IMR-90 (cell line): ENCODE measurements around the gene PRKAG2. TPM values are rescaled to one million over a fixed set of nuclear protein-coding genes. Genes with fewer than 3 reads are reported as not detected.

Source experiments
- ATAC-seq: fragments of 200-7000 bp; cut with Tn5 transposase; 2 replicates; pipeline ENCODE4 v1.9.1; 2020; ENCODE audit warnings: low read depth, mild to moderate bottlenecking, moderate library complexity
- BruUV-seq: library from RNA; stranded (reverse); fragments of 400-500 nt; replicated peaks from 2 replicates; lab custom pipeline; 2021; lab: Mats Ljungman, UMichigan
- CTCF ChIA-PET: fragments of 300-600 bp; formaldehyde crosslinking; extraction: SDS; loops from one replicate; lab custom pipeline; 2021; ENCODE audit warnings: antibody characterized with exemption; lab: Yijun Ruan, JAX
- POLR2A ChIA-PET: fragments of 300-600 bp; sonication (Branson Sonifier 250); formaldehyde crosslinking; loops from one replicate; lab custom pipeline; 2022; ENCODE audit warnings: antibody characterized with exemption; ENCODE audit not compliant: unreplicated experiment; lab: Charles Lee
- DNase-seq: peaks from one replicate; pipeline ENCODE4 v3.0.0; 2013
- H2AFZ ChIP-seq: replicated peaks from 2 replicates; pipeline ENCODE3; 2013; ENCODE audit warnings: low read length, mild to moderate bottlenecking; ENCODE audit not compliant: poor library complexity
- H2AK5ac ChIP-seq: 2 replicates; pipeline ENCODE4 v1.6.1; 2013; ENCODE audit warnings: low read depth, low read length, inconsistent platforms
- H2AK9ac ChIP-seq: replicated peaks from 2 replicates; pipeline ENCODE3; 2013; ENCODE audit warnings: mild to moderate bottlenecking, low read depth, low read length, moderate library complexity; ENCODE audit not compliant: poor library complexity
- H2BK120ac ChIP-seq: 2 replicates; pipeline ENCODE4 v1.6.1; 2013; ENCODE audit warnings: low read depth, low read length, inconsistent platforms
- H2BK15ac ChIP-seq: 3 replicates; pipeline ENCODE4 v1.6.1; 2013; ENCODE audit warnings: low read depth, low read length, inconsistent platforms
- H2BK20ac ChIP-seq: 2 replicates; pipeline ENCODE4 v1.6.1; 2013; ENCODE audit warnings: low read depth, mild to moderate bottlenecking, inconsistent platforms, low read length, moderate library complexity
- H2BK5ac ChIP-seq: 2 replicates; pipeline ENCODE4 v1.6.1; 2013; ENCODE audit warnings: mild to moderate bottlenecking, low read depth, low read length, inconsistent platforms; ENCODE audit not compliant: poor library complexity, severe bottlenecking
- H3K14ac ChIP-seq: replicated peaks from 2 replicates; pipeline ENCODE4 v1.6.1; 2013; ENCODE audit warnings: low read depth, low read length, inconsistent platforms
- H3K18ac ChIP-seq: 2 replicates; pipeline ENCODE4 v1.6.1; 2013; ENCODE audit warnings: low read depth, low read length, control low read depth
- H3K23ac ChIP-seq: 2 replicates; pipeline ENCODE4 v1.6.1; 2013; ENCODE audit warnings: low read depth, low read length, inconsistent platforms
- H3K27ac ChIP-seq: 2 replicates; pipeline ENCODE4 v1.5.1; 2013; ENCODE audit warnings: mild to moderate bottlenecking, control low read depth, low read length; ENCODE audit not compliant: insufficient read depth
- H3K27me3 ChIP-seq: 2 replicates; pipeline ENCODE4 v1.6.1; 2013; ENCODE audit warnings: low read length; ENCODE audit not compliant: control insufficient read depth, insufficient read depth
- H3K36me3 ChIP-seq: 2 replicates; pipeline ENCODE4 v1.6.1; 2013; ENCODE audit warnings: low read length, mixed read lengths; ENCODE audit not compliant: control insufficient read depth, insufficient read depth
- H3K4ac ChIP-seq: 2 replicates; pipeline ENCODE4 v1.6.1; 2013; ENCODE audit warnings: low read depth, low read length, inconsistent platforms
- H3K4me1 ChIP-seq: 2 replicates; pipeline ENCODE4 v1.6.1; 2013; ENCODE audit warnings: low read length, mixed read lengths; ENCODE audit not compliant: control insufficient read depth, insufficient read depth
- H3K4me2 ChIP-seq: 2 replicates; pipeline ENCODE4 v1.6.1; 2013; ENCODE audit warnings: low read depth, mild to moderate bottlenecking, control low read depth, low read length, moderate library complexity
- H3K4me3 ChIP-seq: 2 replicates; pipeline ENCODE4 v1.5.1; 2013; ENCODE audit warnings: low read depth, mild to moderate bottlenecking, control low read depth, low read length, moderate library complexity; ENCODE audit not compliant: insufficient read depth
- H3K56ac ChIP-seq: 2 replicates; pipeline ENCODE4 v1.6.1; 2013; ENCODE audit warnings: low read length, inconsistent platforms; ENCODE audit not compliant: insufficient read depth; ENCODE audit errors: extremely low read depth
- H3K79me1 ChIP-seq, 2 experiments: 2 replicates each; pipeline ENCODE4 v1.6.1; 2013; ENCODE audit warnings: low read length in 2 of 2, inconsistent platforms in 1 of 2, low read depth in 1 of 2
- H3K9ac ChIP-seq: 2 replicates; pipeline ENCODE4 v1.6.1; 2013; ENCODE audit warnings: low read depth, low read length, control low read depth
- H3K9me1 ChIP-seq: 2 replicates; pipeline ENCODE4 v1.6.1; 2013; ENCODE audit warnings: low read length, inconsistent platforms; ENCODE audit not compliant: insufficient read depth
- H3K9me3 ChIP-seq: 2 replicates; pipeline ENCODE4 v1.6.1; 2013; ENCODE audit warnings: low read length; ENCODE audit not compliant: control insufficient read depth, insufficient read depth
- H4K20me1 ChIP-seq: 2 replicates; pipeline ENCODE4 v1.6.1; 2013; ENCODE audit warnings: low read length, inconsistent platforms; ENCODE audit not compliant: insufficient read depth
- H4K5ac ChIP-seq: 2 replicates; pipeline ENCODE4 v1.6.1; 2013; ENCODE audit warnings: mild to moderate bottlenecking, low read depth, low read length, control low read depth
- H4K8ac ChIP-seq, 2 experiments: 2 replicates each; pipeline ENCODE4 v1.6.1; 2013; ENCODE audit warnings: low read depth in 2 of 2, low read length in 2 of 2, control low read depth in 1 of 2, inconsistent platforms in 1 of 2
- H4K91ac ChIP-seq: 2 replicates; pipeline ENCODE4 v1.6.1; 2013; ENCODE audit warnings: low read depth, low read length, inconsistent platforms; ENCODE audit not compliant: insufficient read depth
- BHLHE40 ChIP-seq: fragments of 150-350 bp; IDR thresholded peaks from 2 replicates; pipeline ENCODE4 v1.6.1; 2016; ENCODE audit warnings: mild to moderate bottlenecking, low read depth, low read length
- CEBPB ChIP-seq: IDR thresholded peaks from 2 replicates; pipeline ENCODE4 v1.6.1; 2012; ENCODE audit warnings: low read depth, low read length, improper control_type of control experiment
- CHD1 ChIP-seq: IDR thresholded peaks from 2 replicates; pipeline ENCODE4 v1.6.1; 2012; ENCODE audit warnings: low read depth, low read length, improper control_type of control experiment
- FOS ChIP-seq: fragments of 150-350 bp; IDR thresholded peaks from 2 replicates; pipeline ENCODE4 v1.6.1; 2016; ENCODE audit warnings: low read depth, low read length
- MAFK ChIP-seq: IDR thresholded peaks from 2 replicates; pipeline ENCODE4 v1.6.1; 2012; ENCODE audit warnings: low read depth, low read length, improper control_type of control experiment
- MAZ ChIP-seq: IDR thresholded peaks from 2 replicates; pipeline ENCODE4 v1.6.1; 2012; ENCODE audit warnings: low read depth, mild to moderate bottlenecking, low read length, improper control_type of control experiment, moderate library complexity, borderline replicate concordance
- MXI1 ChIP-seq: IDR thresholded peaks from 2 replicates; pipeline ENCODE4 v1.6.1; 2012; ENCODE audit warnings: low read depth, mild to moderate bottlenecking, low read length, moderate library complexity, borderline replicate concordance
- NFE2L2 ChIP-seq: fragments of 150-350 bp; IDR thresholded peaks from 2 replicates; pipeline ENCODE4 v1.6.1; 2016; ENCODE audit warnings: low read depth, mild to moderate bottlenecking, low read length
- POLR2A ChIP-seq: IDR thresholded peaks from 2 replicates; pipeline ENCODE4 v1.6.1; 2012; ENCODE audit warnings: mild to moderate bottlenecking, low read depth, low read length
- RAD21 ChIP-seq: IDR thresholded peaks from 2 replicates; pipeline ENCODE4 v1.6.1; 2012; ENCODE audit warnings: low read length, improper control_type of control experiment
- RCOR1 ChIP-seq: IDR thresholded peaks from 2 replicates; pipeline ENCODE4 v1.6.1; 2012; ENCODE audit warnings: mild to moderate bottlenecking, low read length, improper control_type of control experiment; ENCODE audit not compliant: insufficient replicate concordance
- RFX5 ChIP-seq: IDR thresholded peaks from 2 replicates; pipeline ENCODE4 v1.8.0; 2012; ENCODE audit warnings: low read depth, mild to moderate bottlenecking, low read length, moderate library complexity
- SMC3 ChIP-seq: fragments of 150-350 bp; IDR thresholded peaks from 2 replicates; pipeline ENCODE4 v1.6.1; 2016; ENCODE audit warnings: low read depth, mild to moderate bottlenecking, antibody characterized with exemption, low read length, moderate library complexity
- WGBS, 2 experiments: methylation state at CpG; one replicate each; pipeline versions ENCODE4 v1.1.5 to v1.1.7; 2013; ENCODE audit warnings: missing lambda C conversion rate in 2 of 2; ENCODE audit not compliant: insufficient read length in 1 of 2; ENCODE audit errors: extremely low coverage in 2 of 2; 5-methylcytosine and 5-hydroxymethylcytosine counted together
- dilution Hi-C: fragments of 300-500 bp; cut with HindIII; formaldehyde crosslinking; loops from one replicate; pipeline ENCODE4 v1.14.3; 2018; ENCODE audit warnings: low sequenced_read_pairs; ENCODE audit not compliant: unreplicated experiment
- in situ Hi-C: fragments of 300-500 bp; cut with MboI; formaldehyde crosslinking; loops from 3 replicates; pipeline ENCODE4 v1.14.3; 2019; ENCODE audit warnings: low sequenced_read_pairs, inconsistent platforms, mixed read lengths
- intact Hi-C: fragments of 100-400 bp; cut with micrococcal nuclease; formaldehyde crosslinking; loops from 2 replicates; pipeline ENCODE4 v1.10.0; 2022
- polyA plus RNA-seq, 3 experiments: library from polyadenylated mRNA; depleted of rRNA; stranded (reverse); fragments of >200 nt; gene quantifications; 2 replicates each; pipeline ENCODE4 v1.2.3, GENCODE V29; 2012; ENCODE audit warnings: low replicate concordance in 1 of 3
- total RNA-seq: library from RNA; depleted of rRNA; stranded (reverse); fragments of >200 nt; gene quantifications from 2 replicates; pipeline ENCODE4 v1.2.3, GENCODE V29; 2012
- TF ChIP-seq, protein P1 (sequence below): fragments of 150-350 bp; IDR thresholded peaks from 2 replicates; pipeline ENCODE4 v1.6.1; 2016; ENCODE audit warnings: low read depth, mild to moderate bottlenecking, low read length, moderate library complexity, borderline replicate concordance
- TF ChIP-seq, protein P2 (sequence below): conservative IDR thresholded peaks from 2 replicates; pipeline ENCODE4 v1.5.1; 2012; ENCODE audit warnings: mild to moderate bottlenecking, low read depth, low read length, improper control_type of control experiment
- TF ChIP-seq, protein P3 (sequence below): fragments of 150-350 bp; IDR thresholded peaks from 2 replicates; pipeline ENCODE4 v1.6.1; 2017; ENCODE audit warnings: mild to moderate bottlenecking, antibody characterized with exemption, low read length, low read depth

PRKAG2 gene
- total and polyA plus RNA-seq, 2 of the 4 experiments (the other 2 are of a cell fraction) = 15.4 to 21.6 TPM

DNA sequence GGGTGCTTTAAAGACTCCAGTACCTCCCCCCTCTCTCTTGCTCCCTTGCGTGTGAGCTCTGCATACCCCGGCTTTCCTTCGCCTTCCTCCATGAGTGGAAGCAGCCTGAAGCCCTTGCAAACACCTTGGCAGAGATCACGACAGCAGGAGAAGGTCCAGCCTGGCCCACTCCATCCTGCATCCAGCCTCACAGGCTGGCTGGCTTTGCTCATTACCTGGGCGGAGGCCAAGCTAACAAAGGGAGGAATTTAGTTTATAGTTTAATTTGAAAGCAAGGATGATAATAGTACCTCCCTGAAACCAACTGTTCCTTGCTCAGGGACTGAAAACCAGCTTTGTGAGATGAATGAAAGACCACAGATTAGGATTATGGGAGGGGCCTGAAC lies 99.4 kb downstream of the PRKAG2 start:
- intact Hi-C loops = no loop called here
- dilution Hi-C loops = no loop called here
- Histone ChIP-seq H2AK9ac (no peak overlapping the region), H2BK5ac (no peak overlapping the region), H2BK120ac (no peak overlapping the region), H3K23ac (no peak overlapping the region), H3K9me3 (peaks cover 10% of the 10 kb centered on the region), H3K4ac (no peak overlapping the region), H3K56ac (no peak overlapping the region), H4K91ac (no peak overlapping the region), H3K79me1 (no peaks in the 10 kb centered on the region), H3K18ac (no peak overlapping the region), H3K9me1 (0 out of 2 replicates have a peak, but pooled peaks cover 3% of the 10 kb centered on the region), H4K8ac (no peak overlapping the region), H3K4me1 (no peaks in the 10 kb centered on the region), H3K4me3 (no peak overlapping the region), H3K14ac (no peak overlapping the region), H3K4me2 (no peak overlapping the region), H3K27me3 (peaks cover 66% of the 10 kb centered on the region), H2BK20ac (no peak overlapping the region), H3K36me3 (no peaks in the 10 kb centered on the region), H4K5ac (no peak overlapping the region), H3K9ac (no peak overlapping the region), H2AK5ac (no peak overlapping the region), H4K20me1 (no peaks in the 10 kb centered on the region), H2AFZ (no peak overlapping the region), H2BK15ac (no peak overlapping the region), H3K27ac (no peak overlapping the region)
- TF ChIP-seq RFX5 = no peak
- TF ChIP-seq, protein P1, sequence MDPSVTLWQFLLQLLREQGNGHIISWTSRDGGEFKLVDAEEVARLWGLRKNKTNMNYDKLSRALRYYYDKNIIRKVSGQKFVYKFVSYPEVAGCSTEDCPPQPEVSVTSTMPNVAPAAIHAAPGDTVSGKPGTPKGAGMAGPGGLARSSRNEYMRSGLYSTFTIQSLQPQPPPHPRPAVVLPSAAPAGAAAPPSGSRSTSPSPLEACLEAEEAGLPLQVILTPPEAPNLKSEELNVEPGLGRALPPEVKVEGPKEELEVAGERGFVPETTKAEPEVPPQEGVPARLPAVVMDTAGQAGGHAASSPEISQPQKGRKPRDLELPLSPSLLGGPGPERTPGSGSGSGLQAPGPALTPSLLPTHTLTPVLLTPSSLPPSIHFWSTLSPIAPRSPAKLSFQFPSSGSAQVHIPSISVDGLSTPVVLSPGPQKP = no peak
- no peak for TF ChIP-seq FOS
- TF ChIP-seq RCOR1 = no peak
- TF ChIP-seq MXI1 = no peak
- TF ChIP-seq, protein P2, sequence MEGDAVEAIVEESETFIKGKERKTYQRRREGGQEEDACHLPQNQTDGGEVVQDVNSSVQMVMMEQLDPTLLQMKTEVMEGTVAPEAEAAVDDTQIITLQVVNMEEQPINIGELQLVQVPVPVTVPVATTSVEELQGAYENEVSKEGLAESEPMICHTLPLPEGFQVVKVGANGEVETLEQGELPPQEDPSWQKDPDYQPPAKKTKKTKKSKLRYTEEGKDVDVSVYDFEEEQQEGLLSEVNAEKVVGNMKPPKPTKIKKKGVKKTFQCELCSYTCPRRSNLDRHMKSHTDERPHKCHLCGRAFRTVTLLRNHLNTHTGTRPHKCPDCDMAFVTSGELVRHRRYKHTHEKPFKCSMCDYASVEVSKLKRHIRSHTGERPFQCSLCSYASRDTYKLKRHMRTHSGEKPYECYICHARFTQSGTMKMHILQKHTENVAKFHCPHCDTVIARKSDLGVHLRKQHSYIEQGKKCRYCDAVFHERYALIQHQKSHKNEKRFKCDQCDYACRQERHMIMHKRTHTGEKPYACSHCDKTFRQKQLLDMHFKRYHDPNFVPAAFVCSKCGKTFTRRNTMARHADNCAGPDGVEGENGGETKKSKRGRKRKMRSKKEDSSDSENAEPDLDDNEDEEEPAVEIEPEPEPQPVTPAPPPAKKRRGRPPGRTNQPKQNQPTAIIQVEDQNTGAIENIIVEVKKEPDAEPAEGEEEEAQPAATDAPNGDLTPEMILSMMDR = no peak
- TF ChIP-seq CEBPB = no peak
- TF ChIP-seq BHLHE40 = no peak
- no peak for TF ChIP-seq SMC3
- no peak for TF ChIP-seq MAZ
- TF ChIP-seq POLR2A = no peak
- TF ChIP-seq, protein P3, sequence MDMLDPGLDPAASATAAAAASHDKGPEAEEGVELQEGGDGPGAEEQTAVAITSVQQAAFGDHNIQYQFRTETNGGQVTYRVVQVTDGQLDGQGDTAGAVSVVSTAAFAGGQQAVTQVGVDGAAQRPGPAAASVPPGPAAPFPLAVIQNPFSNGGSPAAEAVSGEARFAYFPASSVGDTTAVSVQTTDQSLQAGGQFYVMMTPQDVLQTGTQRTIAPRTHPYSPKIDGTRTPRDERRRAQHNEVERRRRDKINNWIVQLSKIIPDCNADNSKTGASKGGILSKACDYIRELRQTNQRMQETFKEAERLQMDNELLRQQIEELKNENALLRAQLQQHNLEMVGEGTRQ = no peak
- TF ChIP-seq RAD21 = no peak
- no peak for TF ChIP-seq NFE2L2
- TF ChIP-seq CHD1 = no peak
- no peak for TF ChIP-seq MAFK
- CTCF ChIA-PET = no interaction called here
- no peak for DNase-seq
- no CpG with 5 or more reads among the region's 5 CpGs for WGBS, 2 experiments
- POLR2A ChIA-PET = no interaction called here
- in situ Hi-C loops = no loop called here
- BruUV-seq = no TSS peak
- no peak for ATAC-seq
